Small intestine (tissue), 7 donors: Measurements from ENCODE around the gene OR5J2. TPM values are rescaled to one million over a fixed set of nuclear protein-coding genes. Genes with fewer than 3 reads are reported as not detected.
"Not testable (repeated sequence)": the region's sequence is repeated elsewhere in the genome, so short reads cannot be mapped to it uniquely, and the experiment has no call there.

ENCODE experiments used
- DNase-seq, 2 donors: peaks; one replicate each; pipeline versions ENCODE4 v3.0.0 to v3.0.0-alpha.2; 2013
- FAIRE-seq: peaks from 2 replicates; lab custom pipeline; 2012; peaks lifted over from hg19 to GRCh38; lab: Jason Lieb, UNC
- H3K27ac ChIP-seq, 3 donors: one replicate each; pipeline ENCODE4 v1.5.1; 2013; ENCODE audit warnings: low read length in 2 of 3, mild to moderate bottlenecking in 2 of 3, control low read depth in 1 of 3, inconsistent platforms in 1 of 3, low read depth in 1 of 3, moderate library complexity in 1 of 3
- H3K27me3 ChIP-seq, 3 donors: one replicate each; pipeline ENCODE4 v1.6.1; 2013; ENCODE audit warnings: low read length in 3 of 3, inconsistent platforms in 1 of 3; ENCODE audit not compliant: control insufficient read depth in 3 of 3, insufficient read depth in 3 of 3
- H3K36me3 ChIP-seq, 3 donors: one replicate each; pipeline ENCODE4 v1.6.1; 2013; ENCODE audit warnings: low read length in 3 of 3, inconsistent platforms in 1 of 3, low read depth in 1 of 3, mild to moderate bottlenecking in 1 of 3, moderate library complexity in 1 of 3; ENCODE audit not compliant: control insufficient read depth in 3 of 3, insufficient read depth in 2 of 3
- H3K4me1 ChIP-seq, 3 donors: one replicate each; pipeline ENCODE4 v1.6.1; 2013; ENCODE audit warnings: low read length in 2 of 3, inconsistent platforms in 1 of 3, low read depth in 1 of 3, mild to moderate bottlenecking in 1 of 3, moderate library complexity in 1 of 3; ENCODE audit not compliant: control insufficient read depth in 3 of 3, insufficient read depth in 2 of 3
- H3K4me3 ChIP-seq, 3 donors: one replicate each; pipeline ENCODE4 v1.5.1; 2013; ENCODE audit warnings: low read length in 3 of 3, control low read depth in 1 of 3, inconsistent platforms in 1 of 3, low read depth in 1 of 3, mild to moderate bottlenecking in 1 of 3, moderate library complexity in 1 of 3
- H3K9me3 ChIP-seq, 2 donors: one replicate each; pipeline ENCODE4 v1.6.1; 2013; ENCODE audit warnings: low read depth in 1 of 2, low read length in 1 of 2; ENCODE audit not compliant: control insufficient read depth in 2 of 2, insufficient read depth in 1 of 2
- WGBS, 3 donors: extraction: QIAGEN DNeasy Blood & Tissue Kit; methylation state at CpG; one replicate each; pipeline ENCODE4 v1.1.7; 2013; 5-methylcytosine and 5-hydroxymethylcytosine counted together
- polyA plus RNA-seq, 4 donors: library from polyadenylated mRNA; stranded (reverse) in 3 of 4; unstranded in 1 of 4; fragments of 200-250 nt in 3 of 4; fragments of 120-200 nt in 1 of 4; gene quantifications; one replicate each; pipeline versions ENCODE4 v1.2.1 to v1.2.3, GENCODE V29; 2013
- donor health status: healthy with polysubstance abuse.
- donor health status: control.
- donor health status: control.
- donor health status: Bipolar disorder and iron deficiency.
- donor health status: healthy.

The OR5J2 gene
- polyA plus RNA-seq, 4 donors, result not detected

- FAIRE-seq (no peak), DNase-seq (no peak)
- no peaks in the 10 kb centered on the region for H3K27me3 ChIP-seq
- no peaks in the 10 kb centered on the region for H3K36me3 ChIP-seq
- no peak overlapping the region for H3K4me3 ChIP-seq
- peaks cover 0 to 4% of the 10 kb centered on the region in 2 donors for H3K9me3 ChIP-seq
- no peak overlapping the region for H3K27ac ChIP-seq
- no peaks in the 10 kb centered on the region for H3K4me1 ChIP-seq
Observed at GRCh38 chr11:56183459-56183858, 7.0 kb downstream of the OR5J2 start.

- Histone ChIP-seq H3K36me3 (no peaks in the 10 kb centered on the region), H3K9me3 (peaks cover 0 to 8% of the 10 kb centered on the region in 2 donors), H3K4me1 (no peaks in the 10 kb centered on the region), H3K27ac (no peak overlapping the region), H3K27me3 (no peaks in the 10 kb centered on the region), H3K4me3 (no peak overlapping the region)
- no peak for FAIRE-seq
- 90 to 92% (median 92%) methylated on average over 3 of the region's 3 CpGs for WGBS, 3 donors
- DNase-seq, result no peak
Observed at GRCh38 chr11:56188602-56189001, 12.2 kb downstream of the OR5J2 start.

GRCh38 chr11:56196705-56197104, 20.3 kb downstream of the OR5J2 start:
- FAIRE-seq, result no peak
- 79 to 89% (median 89%) methylated on average over 3 of the region's 3 CpGs for WGBS, 3 donors
- Histone ChIP-seq H3K27me3 (no peaks in the 10 kb centered on the region), H3K9me3 (no peaks in the 10 kb centered on the region), H3K4me3 (no peak overlapping the region), H3K27ac (no peak overlapping the region), H3K36me3 (no peaks in the 10 kb centered on the region), H3K4me1 (no peaks in the 10 kb centered on the region)
- no peak for DNase-seq

- Histone ChIP-seq H3K9me3 (no peaks in the 10 kb centered on the region), H3K27me3 (no peaks in the 10 kb centered on the region), H3K4me3 (no peak overlapping the region), H3K36me3 (no peaks in the 10 kb centered on the region), H3K4me1 (no peaks in the 10 kb centered on the region), H3K27ac (no peak overlapping the region)
- no peak for FAIRE-seq
- 54 to 62% (median 55%) methylated on average over 2 of the region's 2 CpGs for WGBS, 3 donors
- no peak for DNase-seq
Observed at GRCh38 chr11:56197367-56197766, 20.9 kb downstream of the OR5J2 start.

- Histone ChIP-seq H3K4me1 (no peaks in the 10 kb centered on the region), H3K27ac (no peak overlapping the region), H3K4me3 (no peak overlapping the region), H3K36me3 (no peaks in the 10 kb centered on the region), H3K27me3 (no peaks in the 10 kb centered on the region), H3K9me3 (peaks cover 0 to 1% of the 10 kb centered on the region in 2 donors)
- DNase-seq, result no peak
- WGBS, 3 donors, result 52 to 63% (median 58%) methylated on average over 1 of the region's 1 CpG
- FAIRE-seq, result no peak
Observed at GRCh38 chr11:56207790-56208189, 31.4 kb downstream of the OR5J2 start.

- H3K27ac ChIP-seq, result no peak overlapping the region
- FAIRE-seq, result no peak
- H3K4me3 ChIP-seq, result no peak overlapping the region
- peaks cover 0 to 3% of the 10 kb centered on the region in 2 donors for H3K9me3 ChIP-seq
- 56 to 89% (median 70%) methylated on average over 2 of the region's 2 CpGs for WGBS, 3 donors
- no peaks in the 10 kb centered on the region for H3K27me3 ChIP-seq
- no peaks in the 10 kb centered on the region for H3K4me1 ChIP-seq
- no peak for DNase-seq
- H3K36me3 ChIP-seq, result no peaks in the 10 kb centered on the region
Observed at GRCh38 chr11:56214537-56214936, 38.1 kb downstream of the OR5J2 start.

- H3K9me3 ChIP-seq, H3K27me3 ChIP-seq, H3K4me1 ChIP-seq, H3K36me3 ChIP-seq, H3K4me3 ChIP-seq, DNase-seq, FAIRE-seq, H3K27ac ChIP-seq: not testable (repeated sequence)
- 66 to 79% (median 77%) methylated on average over 5 of the region's 5 CpGs for WGBS, 3 donors
Observed at GRCh38 chr11:56219735-56220134, 43.3 kb downstream of the OR5J2 start.

Other genes with a start within 250 kb of the OR5J2 start
- gene OR5I1, start 240.2 kb upstream of the OR5J2 start, polyA plus RNA-seq, result not detected
- gene OR10AG1, start 206.7 kb upstream of the OR5J2 start, polyA plus RNA-seq, result not detected
- gene OR5F1, start 182.0 kb upstream of the OR5J2 start, polyA plus RNA-seq, result not detected
- not detected for gene OR5AS1, start 149.0 kb upstream of the OR5J2 start, polyA plus RNA-seq
- gene OR8I2, start 83.3 kb upstream of the OR5J2 start, polyA plus RNA-seq, result not detected
- gene OR8H2, start 72.9 kb upstream of the OR5J2 start, polyA plus RNA-seq, result not detected
- not detected for gene OR8H3, start 54.2 kb upstream of the OR5J2 start, polyA plus RNA-seq
- not detected for gene OR8J3, start 36.4 kb upstream of the OR5J2 start, polyA plus RNA-seq
- gene OR8K5, start 16.3 kb upstream of the OR5J2 start, polyA plus RNA-seq, result not detected
- gene OR5T2, start 57.6 kb downstream of the OR5J2 start, polyA plus RNA-seq, result not detected
- gene OR5T3, start 75.6 kb downstream of the OR5J2 start, polyA plus RNA-seq, result not detected
- gene OR5T1, start 97.5 kb downstream of the OR5J2 start, polyA plus RNA-seq, result not detected
- gene OR8H1, start 115.6 kb downstream of the OR5J2 start, polyA plus RNA-seq, result not detected
- gene OR8K3, start 138.5 kb downstream of the OR5J2 start, polyA plus RNA-seq, result not detected
- gene OR8K1, start 169.4 kb downstream of the OR5J2 start, polyA plus RNA-seq, result not detected
- gene OR8J1, start 177.7 kb downstream of the OR5J2 start, polyA plus RNA-seq, result not detected
- not detected for gene OR8U1, start 199.0 kb downstream of the OR5J2 start, polyA plus RNA-seq
- gene OR5AL1, start 236.1 kb downstream of the OR5J2 start, polyA plus RNA-seq, result not detected